K562 (cell line): ENCODE data around the gene TFCP2L1. TPM values are rescaled to one million over a fixed set of nuclear protein-coding genes. Genes with fewer than 3 reads are reported as not detected.

Source experiments
- ATF4 ChIP-seq: fragments of 450-650 bp; formaldehyde crosslinking; IDR thresholded peaks from 2 replicates; pipeline ENCODE4 v1.4.0; 2022; ENCODE audit warnings: mild to moderate bottlenecking, moderate library complexity
- CUX1 ChIP-seq: fragments of 200-800 bp; sonication (Bioruptor generic); IDR thresholded peaks from 2 replicates; pipeline ENCODE4 v1.6.1; 2016; ENCODE audit warnings: missing genetic modification characterization, missing compliant biosample characterization
- DNMT1 ChIP-seq: fragments of 450-650 bp; IDR thresholded peaks from 2 replicates; pipeline ENCODE4 v1.6.1; 2016; ENCODE audit warnings: antibody characterized with exemption, mild to moderate bottlenecking
- GTF3C2 ChIP-seq: IDR thresholded peaks from 3 replicates; pipeline ENCODE4 v1.6.1; 2011; ENCODE audit warnings: borderline replicate concordance, mild to moderate bottlenecking, moderate library complexity; ENCODE audit not compliant: insufficient read length; ENCODE audit errors: extremely low read depth
- KAT2B ChIP-seq: IDR thresholded peaks from one replicate; pipeline ENCODE4 v1.6.1; 2012; ENCODE audit warnings: low read depth, mild to moderate bottlenecking, control low read depth, inconsistent platforms, low read length, moderate library complexity
- PHF8 ChIP-seq: fragments of 200-600 bp; sonication (generic); IDR thresholded peaks from 2 replicates; pipeline ENCODE4 v1.6.1; 2012; ENCODE audit warnings: mixed run types, mild to moderate bottlenecking, inconsistent platforms, low read length, moderate library complexity, borderline replicate concordance
- PHTF2 ChIP-seq: fragments of 250-450 bp; sonication (Bioruptor Pico); IDR thresholded peaks from 2 replicates; pipeline ENCODE4 v1.5.0; 2021; ENCODE audit warnings: mild to moderate bottlenecking
- POLR2AphosphoS5 ChIP-seq: IDR thresholded peaks from 2 replicates; pipeline ENCODE4 v1.6.1; 2011; ENCODE audit warnings: mild to moderate bottlenecking, low read depth, low read length, moderate library complexity; ENCODE audit not compliant: control insufficient read depth, insufficient read depth
- SMC3 ChIP-seq: conservative IDR thresholded peaks from 2 replicates; pipeline ENCODE4 v1.6.1; 2011; ENCODE audit warnings: low read depth, low read length, improper control_type of control experiment; ENCODE audit not compliant: insufficient read depth
- SPI1 ChIP-seq: IDR thresholded peaks from 2 replicates; pipeline ENCODE4 v1.6.1; 2011; ENCODE audit warnings: low read depth, low read length, control low read depth, borderline replicate concordance
- U2AF1 ChIP-seq: fragments of 200-400 bp; formaldehyde crosslinking; optimal IDR thresholded peaks from 2 replicates; pipeline ENCODE3; 2017; ENCODE audit warnings: mild to moderate bottlenecking, low read depth, low read length, moderate library complexity
- ZBTB12 ChIP-seq: fragments of 250-450 bp; sonication (Bioruptor Pico); IDR thresholded peaks from 2 replicates; pipeline ENCODE4 v1.4.0; 2020
- ZNF143 ChIP-seq: sonication (generic); formaldehyde crosslinking; IDR thresholded peaks from 2 replicates; pipeline ENCODE4 v1.9.0; 2022; ENCODE audit warnings: mild to moderate bottlenecking, missing genetic modification reagents
- ZNF584 ChIP-seq: fragments of 200-800 bp; sonication (Bioruptor generic); IDR thresholded peaks from 2 replicates; pipeline ENCODE4 v1.6.1; 2016; ENCODE audit warnings: low read depth, mild to moderate bottlenecking, missing genetic modification characterization, missing compliant biosample characterization
- polyA plus RNA-seq, 8 experiments: library from polyadenylated mRNA; depleted of rRNA in 4 of 8; stranded (reverse) in 5 of 8; unstranded in 3 of 8; fragments of >200 nt; fragmentation: Nextera tagmentation in 2 of 8; fragmentation: Illumina TruSeq in 1 of 8; extraction: Ambion mirVana in 2 of 8; extraction: Trizol in 1 of 8; gene quantifications; 2 replicates each; pipeline versions ENCODE4 v1.2.1 to v1.2.3, GENCODE V29; 2011 to 2014; ENCODE audit warnings: inconsistent platforms in 1 of 8, missing spikeins in 1 of 8
- total RNA-seq, 7 experiments: library from RNA; depleted of rRNA in 6 of 7; stranded (reverse); fragments of >200 nt in 6 of 7; fragmentation: Illumina TruSeq in 2 of 7; extraction: Trizol in 2 of 7; gene quantifications; 2 replicates each; pipeline versions ENCODE4 v1.2.1 to v1.2.3, GENCODE V29; 2011 to 2021; ENCODE audit warnings: low replicate concordance in 1 of 7

The TFCP2L1 gene
- total and polyA plus RNA-seq, 9 of the 15 experiments (the other 6 are each of a cell fraction or from before 2014, with no cell fraction given): 0.08 to 1.00 (median 0.42) TPM

- no peak for TF ChIP-seq DNMT1
- no peak for TF ChIP-seq GTF3C2
- no peak for TF ChIP-seq PHF8
- peak; percentile 90 for TF ChIP-seq ATF4 (CRISPR knock-in tag)
- TF ChIP-seq CUX1 (CRISPR knock-in tag): no peak
- no peak for TF ChIP-seq KAT2B
- no peak for TF ChIP-seq POLR2AphosphoS5
- TF ChIP-seq ZBTB12 (CRISPR knock-in tag): no peak
- TF ChIP-seq ZNF143 (CRISPR knock-in tag): no peak
- TF ChIP-seq SPI1: no peak
- TF ChIP-seq SMC3: no peak
- TF ChIP-seq U2AF1: no peak
- TF ChIP-seq PHTF2: no peak
- TF ChIP-seq ZNF584 (CRISPR knock-in tag): peak; percentile 97
These were observed 39.1 kb downstream of the TFCP2L1 start (continued) for GRCh38 chr2:121245913-121246312.
